Renal pelvis (tissue), 4 donors: ENCODE data around the gene ITPRIPL2. TPM values are rescaled to one million over a fixed set of nuclear protein-coding genes. Genes with fewer than 3 reads are reported as not detected.

Source experiments
- DNase-seq: peaks from one replicate; pipeline ENCODE4 v3.0.0-alpha.2; 2013
- polyA plus RNA-seq, 3 donors: library from polyadenylated mRNA; unstranded; fragments of 120-200 nt; gene quantifications; one replicate each; pipeline ENCODE4 v1.2.1, GENCODE V29; 2013; ENCODE audit not compliant: insufficient read length in 3 of 3

ITPRIPL2 gene
- polyA plus RNA-seq, 3 donors = 15.6 to 18.1 (median 16.9) TPM

DNA sequence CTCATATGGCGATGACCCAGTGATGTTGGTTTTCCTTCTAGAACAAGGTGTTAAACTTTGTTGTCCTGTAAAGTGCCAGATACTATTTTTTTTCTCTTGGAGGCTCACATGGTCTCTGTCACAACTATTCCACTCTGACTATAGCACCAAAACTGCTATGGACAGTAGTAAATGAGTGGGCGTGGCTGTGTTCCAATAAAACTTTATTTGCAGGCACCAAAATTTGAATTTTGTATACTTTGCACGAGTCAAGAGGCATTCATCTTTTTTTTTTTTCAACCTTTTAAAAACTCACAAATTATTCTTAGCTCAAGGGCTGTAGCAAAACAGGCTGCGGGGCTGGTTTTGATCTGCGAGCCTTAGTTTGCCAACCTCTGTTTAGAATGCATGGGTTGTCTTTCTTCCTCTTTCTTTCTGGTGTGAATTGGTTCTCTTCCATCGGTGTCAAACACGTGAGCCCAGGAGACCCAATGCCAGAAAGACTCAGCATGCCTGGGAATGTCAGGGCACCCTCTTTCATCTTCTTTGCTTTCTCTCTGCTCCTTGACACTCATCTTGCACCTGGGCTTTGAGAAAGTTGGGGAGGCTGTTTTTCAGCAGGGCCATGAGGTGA, 56.4 kb downstream of the ITPRIPL2 start:
- no peak for DNase-seq

Other genes starting within 250 kb of the ITPRIPL2 start
- gene SMG1, start 187.6 kb upstream of the ITPRIPL2 start, polyA plus RNA-seq = 10 to 100 TPM; 46.2 to 86.2 (median 75.4) TPM
- gene TMC7, start 130.0 kb upstream of the ITPRIPL2 start, polyA plus RNA-seq = 1 to 10 TPM; 1.4 to 2.1 (median 1.9) TPM
- 10 to 100 TPM; 33.7 to 39.2 (median 34.2) TPM for gene COQ7, start 46.4 kb upstream of the ITPRIPL2 start, polyA plus RNA-seq
- 10 to 100 TPM; 10.2 to 13.6 (median 11.2) TPM for gene SYT17, start 54.3 kb downstream of the ITPRIPL2 start, polyA plus RNA-seq
- under 1 TPM in 2 of 3 donors, not detected in 1; 0.06 to 0.09 TPM for gene CLEC19A, start 171.8 kb downstream of the ITPRIPL2 start, polyA plus RNA-seq